ENCODE measurements around the gene HDGFL2.

The HDGFL2 gene

GRCh38 chr19:4443188-4443587, 28.9 kb upstream of the HDGFL2 start:
- Mint-ChIP-seq H3K4me3 (no peak overlapping the region), H3K27ac (peak overlapping the region; percentile 91), H3K9me3 (no peaks in the 10 kb centered on the region), H3K27me3 (ENCODE audit: low read depth, poor library complexity) (no peaks in the 10 kb centered on the region), H3K4me1 (peaks cover 38% of the 10 kb centered on the region), H3K36me3 (ENCODE audit: low read depth) (peaks cover 27% of the 10 kb centered on the region)
- no peak for DNase-seq
- TF ChIP-seq CTCF (IDR thresholded peaks at IDR 0.05), result no peak

GRCh38 chr19:4443966-4444764, 27.9 kb upstream of the HDGFL2 start:
- Mint-ChIP-seq H3K27me3 (ENCODE audit: low read depth, poor library complexity) (no peaks in the 10 kb centered on the region), H3K36me3 (ENCODE audit: low read depth) (peaks cover 26% of the 10 kb centered on the region), H3K9me3 (no peaks in the 10 kb centered on the region), H3K4me1 (peaks cover 46% of the 10 kb centered on the region), H3K27ac (peak overlapping the region; percentile 89), H3K4me3 (no peak overlapping the region)
- no peak for TF ChIP-seq CTCF (IDR thresholded peaks at IDR 0.05)
- DNase-seq, result no peak

GRCh38 chr19:4444765-4445741, 27.0 kb upstream of the HDGFL2 start:
- Mint-ChIP-seq H3K9me3 (no peaks in the 10 kb centered on the region), H3K4me1 (peaks cover 46% of the 10 kb centered on the region), H3K27me3 (ENCODE audit: low read depth, poor library complexity) (no peaks in the 10 kb centered on the region), H3K27ac (peak overlapping the region; percentile 89), H3K4me3 (no peak overlapping the region), H3K36me3 (ENCODE audit: low read depth) (peaks cover 26% of the 10 kb centered on the region)
- DNase-seq, result peak; percentile 40
- TF ChIP-seq CTCF (IDR thresholded peaks at IDR 0.05), result no peak

- TF ChIP-seq CTCF (IDR thresholded peaks at IDR 0.05), result no peak
These were observed 26.0 kb upstream of the HDGFL2 start for GRCh38 chr19:4445963-4446703.

GRCh38 chr19:4446704-4447200, 25.3 kb upstream of the HDGFL2 start:
- no peak for DNase-seq
- Mint-ChIP-seq H3K9me3 (no peaks in the 10 kb centered on the region), H3K4me3 (no peak overlapping the region), H3K36me3 (ENCODE audit: low read depth) (peaks cover 29% of the 10 kb centered on the region), H3K27me3 (ENCODE audit: low read depth, poor library complexity) (no peaks in the 10 kb centered on the region), H3K27ac (no peak overlapping the region), H3K4me1 (peaks cover 50% of the 10 kb centered on the region)
- no peak for TF ChIP-seq CTCF (IDR thresholded peaks at IDR 0.05)

More at GRCh38 chr19:4445963-4446703, 26.0 kb upstream of the HDGFL2 start:
- DNase-seq, result no peak
- Mint-ChIP-seq H3K4me1 (peaks cover 50% of the 10 kb centered on the region), H3K9me3 (no peaks in the 10 kb centered on the region), H3K4me3 (no peak overlapping the region), H3K36me3 (ENCODE audit: low read depth) (peaks cover 29% of the 10 kb centered on the region), H3K27ac (peak overlapping the region; percentile 64), H3K27me3 (ENCODE audit: low read depth, poor library complexity) (no peaks in the 10 kb centered on the region)
